ENCODE measurements around the gene HOMER1. TPM values are rescaled to one million over a fixed set of nuclear protein-coding genes. Genes with fewer than 3 reads are reported as not detected.

The HOMER1 gene
- polyA plus RNA-seq, 3 donors: 0.03 to 0.62 (median 0.04) TPM

GRCh38 chr5:79378510-79379186 lies 135.3 kb downstream of the HOMER1 start:
- H3K9me3 Mint-ChIP-seq: peaks cover 22 to 33% (median 26%) of the 10 kb centered on the region in 7 donors
- no peak overlapping the region for H3K4me3 Mint-ChIP-seq
- Histone ChIP-seq H3K36me3 (replicated peaks in 1 of 2; ENCODE audit: control insufficient read depth in 1 of 2, insufficient read depth in 2 of 2, low read length in 2 of 2) (no peaks in the 10 kb centered on the region), H3K4me2 (replicated peaks; ENCODE audit: extremely low read depth, low read length, poor library complexity, severe bottlenecking) (no peak overlapping the region), H2AFZ (ENCODE audit: insufficient read depth, low read depth, low read length, poor library complexity, severe bottlenecking) (no peak overlapping the region), H3K4me3 (replicated peaks in 1 of 3; ENCODE audit: low read depth in 2 of 3, low read length in 3 of 3) (no peak overlapping the region), H3K27me3 (ENCODE audit: control insufficient read depth in 2 of 2, insufficient read depth in 2 of 2, low read length in 2 of 2) (no peaks in the 10 kb centered on the region), H3K4me1 (ENCODE audit: control insufficient read depth in 1 of 2, insufficient read depth in 2 of 2, low read length in 2 of 2) (no peaks in the 10 kb centered on the region), H3K9ac (ENCODE audit: insufficient read depth, low read length, poor library complexity, severe bottlenecking) (no peak overlapping the region), H3K79me2 (ENCODE audit: insufficient read depth, low read length) (no peaks in the 10 kb centered on the region), H3K27ac (ENCODE audit: low read depth in 1 of 2, low read length in 2 of 2) (no peak overlapping the region), H3K9me3 (replicated peaks in 1 of 2; ENCODE audit: control insufficient read depth in 1 of 2, insufficient read depth in 1 of 2, low read length in 2 of 2) (peaks cover 18 to 29% of the 10 kb centered on the region in 2 donors), H4K20me1 (ENCODE audit: insufficient read depth, low read length) (no peaks in the 10 kb centered on the region)
- no peak for DNase-seq
- H3K36me3 Mint-ChIP-seq: no peaks in the 10 kb centered on the region
- H3K27me3 Mint-ChIP-seq (ENCODE audit: low read depth in 3 of 3): peaks cover 0 to 1% (median 1%) of the 10 kb centered on the region in 3 donors
- H3K4me1 Mint-ChIP-seq: peaks cover 3% of the 10 kb centered on the region
- H3K27ac Mint-ChIP-seq: no peak overlapping the region
- TF ChIP-seq, protein P1, sequence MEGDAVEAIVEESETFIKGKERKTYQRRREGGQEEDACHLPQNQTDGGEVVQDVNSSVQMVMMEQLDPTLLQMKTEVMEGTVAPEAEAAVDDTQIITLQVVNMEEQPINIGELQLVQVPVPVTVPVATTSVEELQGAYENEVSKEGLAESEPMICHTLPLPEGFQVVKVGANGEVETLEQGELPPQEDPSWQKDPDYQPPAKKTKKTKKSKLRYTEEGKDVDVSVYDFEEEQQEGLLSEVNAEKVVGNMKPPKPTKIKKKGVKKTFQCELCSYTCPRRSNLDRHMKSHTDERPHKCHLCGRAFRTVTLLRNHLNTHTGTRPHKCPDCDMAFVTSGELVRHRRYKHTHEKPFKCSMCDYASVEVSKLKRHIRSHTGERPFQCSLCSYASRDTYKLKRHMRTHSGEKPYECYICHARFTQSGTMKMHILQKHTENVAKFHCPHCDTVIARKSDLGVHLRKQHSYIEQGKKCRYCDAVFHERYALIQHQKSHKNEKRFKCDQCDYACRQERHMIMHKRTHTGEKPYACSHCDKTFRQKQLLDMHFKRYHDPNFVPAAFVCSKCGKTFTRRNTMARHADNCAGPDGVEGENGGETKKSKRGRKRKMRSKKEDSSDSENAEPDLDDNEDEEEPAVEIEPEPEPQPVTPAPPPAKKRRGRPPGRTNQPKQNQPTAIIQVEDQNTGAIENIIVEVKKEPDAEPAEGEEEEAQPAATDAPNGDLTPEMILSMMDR (IDR thresholded peaks at IDR 0.05): no peak
- intact Hi-C loops (cut with micrococcal nuclease): no loop called here

- Histone ChIP-seq H3K9me3 (replicated peaks in 1 of 2; ENCODE audit: control insufficient read depth in 1 of 2, insufficient read depth in 1 of 2, low read length in 2 of 2) (peaks cover 0 to 4% of the 10 kb centered on the region in 2 donors), H3K4me2 (replicated peaks; ENCODE audit: extremely low read depth, low read length, poor library complexity, severe bottlenecking) (no peak overlapping the region), H3K9ac (ENCODE audit: insufficient read depth, low read length, poor library complexity, severe bottlenecking) (no peak overlapping the region), H3K27ac (ENCODE audit: low read depth in 1 of 2, low read length in 2 of 2) (no peak overlapping the region), H3K4me1 (ENCODE audit: control insufficient read depth in 1 of 2, insufficient read depth in 2 of 2, low read length in 2 of 2) (no peaks in the 10 kb centered on the region), H3K79me2 (ENCODE audit: insufficient read depth, low read length) (no peaks in the 10 kb centered on the region), H2AFZ (ENCODE audit: insufficient read depth, low read depth, low read length, poor library complexity, severe bottlenecking) (no peak overlapping the region), H3K4me3 (replicated peaks in 1 of 3; ENCODE audit: low read depth in 2 of 3, low read length in 3 of 3) (no peak overlapping the region), H3K36me3 (replicated peaks in 1 of 2; ENCODE audit: control insufficient read depth in 1 of 2, insufficient read depth in 2 of 2, low read length in 2 of 2) (no peaks in the 10 kb centered on the region), H4K20me1 (ENCODE audit: insufficient read depth, low read length) (no peaks in the 10 kb centered on the region), H3K27me3 (ENCODE audit: control insufficient read depth in 2 of 2, insufficient read depth in 2 of 2, low read length in 2 of 2) (no peaks in the 10 kb centered on the region)
- Mint-ChIP-seq H3K36me3 (no peaks in the 10 kb centered on the region), H3K4me3 (no peak overlapping the region), H3K27me3 (ENCODE audit: low read depth in 3 of 3) (peaks cover 3 to 5% (median 3%) of the 10 kb centered on the region in 3 donors), H3K9me3 (peaks cover 0 to 10% (median 6%) of the 10 kb centered on the region in 7 donors), H3K4me1 (no peaks in the 10 kb centered on the region), H3K27ac (no peak overlapping the region)
- intact Hi-C loops (cut with micrococcal nuclease): no loop called here
- TF ChIP-seq, protein P1 (IDR thresholded peaks at IDR 0.05): no peak
- DNase-seq: no peak
- no CpG with 5 or more reads among the region's 1 CpG for WGBS (ENCODE audit: insufficient coverage)
Observed at GRCh38 chr5:79357398-79357797, 156.5 kb downstream of the HOMER1 start.

All from CD14-positive monocyte (primary cell).